Activated CD8-positive, alpha-beta T cell treated with anti-CD3 and anti-CD28 coated beads for 36 hours (primary cell): ENCODE data around the gene INPP4B. TPM values are rescaled to one million over a fixed set of nuclear protein-coding genes. Genes with fewer than 3 reads are reported as not detected.

Experiments
- ATAC-seq: fragments of 200-7000 bp; cut with Tn5 transposase; one replicate; pipeline ENCODE4 v1.10.0; 2021; ENCODE audit warnings: mild to moderate bottlenecking, moderate library complexity
- CTCF ChIA-PET: fragments of 350-600 bp; sonication (Branson Sonifier 250); formaldehyde crosslinking; loops from one replicate; lab custom pipeline; 2021; ENCODE audit warnings: antibody characterized with exemption; lab: Charles Lee
- POLR2A ChIA-PET: fragments of 350-600 bp; sonication (Branson Sonifier 250); formaldehyde crosslinking; loops from one replicate; lab custom pipeline; 2021; ENCODE audit warnings: antibody characterized with exemption; lab: Charles Lee
- DNase-seq: peaks from one replicate; pipeline ENCODE4 v3.0.0-alpha.2; 2020
- H3K27ac Mint-ChIP-seq: one replicate; pipeline ENCODE4 v1.8.0; 2021; ENCODE audit warnings: mild to moderate bottlenecking, mixed read lengths
- H3K27me3 Mint-ChIP-seq: one replicate; pipeline ENCODE4 v1.8.0; 2021; ENCODE audit warnings: mixed read lengths
- H3K36me3 Mint-ChIP-seq: one replicate; pipeline ENCODE4 v1.8.0; 2021; ENCODE audit warnings: low read depth, mixed read lengths
- H3K4me1 Mint-ChIP-seq: one replicate; pipeline ENCODE4 v1.8.0; 2021; ENCODE audit warnings: low read depth, mixed read lengths
- H3K4me3 Mint-ChIP-seq: one replicate; pipeline ENCODE4 v1.8.0; 2021; ENCODE audit warnings: mild to moderate bottlenecking, moderate library complexity, mixed read lengths
- H3K9me3 Mint-ChIP-seq: one replicate; pipeline ENCODE4 v1.8.0; 2021; ENCODE audit warnings: mixed read lengths
- intact Hi-C: fragments of 100-400 bp; cut with micrococcal nuclease; formaldehyde crosslinking; loops from one replicate; pipeline ENCODE4 v1.10.0; 2022
- total RNA-seq, 2 experiments: library from RNA; stranded (reverse); gene quantifications; one replicate each; pipeline ENCODE4 v1.2.3, GENCODE V29; 2021
- TF ChIP-seq, protein P1 (sequence below): fragments of 200-600 bp; IDR thresholded peaks from one replicate; pipeline ENCODE4 v1.8.0; 2022; ENCODE audit warnings: antibody characterized with exemption, mild to moderate bottlenecking

The INPP4B gene
- total RNA-seq, 2 experiments from 2014 or later = 46.1 to 46.9 TPM

DNA sequence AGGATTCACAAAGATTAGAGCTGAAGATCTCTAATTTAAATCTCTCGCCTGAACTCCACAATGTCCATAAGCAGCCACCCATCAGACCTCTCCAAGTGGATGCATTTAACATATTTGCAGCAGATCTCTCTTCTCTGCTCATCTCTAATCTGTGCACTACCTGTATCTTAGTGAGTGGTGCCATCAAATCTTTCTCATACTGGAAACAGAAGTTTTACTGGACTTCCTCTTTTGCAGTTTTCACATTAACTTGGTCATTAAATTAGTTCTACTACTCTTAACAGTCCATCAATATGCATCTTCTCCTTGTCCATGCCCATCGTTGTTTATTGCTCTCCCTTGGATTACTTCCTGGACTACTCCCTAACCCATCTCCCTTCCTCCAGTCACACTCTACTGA lies 721.2 kb downstream of the INPP4B start:
- Mint-ChIP-seq H3K27me3 (no peaks in the 10 kb centered on the region), H3K27ac (no peak overlapping the region), H3K9me3 (no peaks in the 10 kb centered on the region), H3K36me3 (peaks cover 28% of the 10 kb centered on the region), H3K4me3 (no peak overlapping the region), H3K4me1 (peaks cover 16% of the 10 kb centered on the region)
- intact Hi-C loops = loop anchor here (5.0 to 10.0 kb wide), 4 partner anchors 310 to 602 kb away; no protein-coding TSS in a partner anchor
- ChIA-PET CTCF (interaction anchor here (0.9 kb wide), 1 partner anchor 723 kb away, joined by 3 read pairs; no protein-coding TSS in a partner anchor), POLR2A (no interaction called here)
- DNase-seq (no peak), ATAC-seq (no peak)
- TF ChIP-seq, protein P1, sequence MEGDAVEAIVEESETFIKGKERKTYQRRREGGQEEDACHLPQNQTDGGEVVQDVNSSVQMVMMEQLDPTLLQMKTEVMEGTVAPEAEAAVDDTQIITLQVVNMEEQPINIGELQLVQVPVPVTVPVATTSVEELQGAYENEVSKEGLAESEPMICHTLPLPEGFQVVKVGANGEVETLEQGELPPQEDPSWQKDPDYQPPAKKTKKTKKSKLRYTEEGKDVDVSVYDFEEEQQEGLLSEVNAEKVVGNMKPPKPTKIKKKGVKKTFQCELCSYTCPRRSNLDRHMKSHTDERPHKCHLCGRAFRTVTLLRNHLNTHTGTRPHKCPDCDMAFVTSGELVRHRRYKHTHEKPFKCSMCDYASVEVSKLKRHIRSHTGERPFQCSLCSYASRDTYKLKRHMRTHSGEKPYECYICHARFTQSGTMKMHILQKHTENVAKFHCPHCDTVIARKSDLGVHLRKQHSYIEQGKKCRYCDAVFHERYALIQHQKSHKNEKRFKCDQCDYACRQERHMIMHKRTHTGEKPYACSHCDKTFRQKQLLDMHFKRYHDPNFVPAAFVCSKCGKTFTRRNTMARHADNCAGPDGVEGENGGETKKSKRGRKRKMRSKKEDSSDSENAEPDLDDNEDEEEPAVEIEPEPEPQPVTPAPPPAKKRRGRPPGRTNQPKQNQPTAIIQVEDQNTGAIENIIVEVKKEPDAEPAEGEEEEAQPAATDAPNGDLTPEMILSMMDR = no peak

DNA sequence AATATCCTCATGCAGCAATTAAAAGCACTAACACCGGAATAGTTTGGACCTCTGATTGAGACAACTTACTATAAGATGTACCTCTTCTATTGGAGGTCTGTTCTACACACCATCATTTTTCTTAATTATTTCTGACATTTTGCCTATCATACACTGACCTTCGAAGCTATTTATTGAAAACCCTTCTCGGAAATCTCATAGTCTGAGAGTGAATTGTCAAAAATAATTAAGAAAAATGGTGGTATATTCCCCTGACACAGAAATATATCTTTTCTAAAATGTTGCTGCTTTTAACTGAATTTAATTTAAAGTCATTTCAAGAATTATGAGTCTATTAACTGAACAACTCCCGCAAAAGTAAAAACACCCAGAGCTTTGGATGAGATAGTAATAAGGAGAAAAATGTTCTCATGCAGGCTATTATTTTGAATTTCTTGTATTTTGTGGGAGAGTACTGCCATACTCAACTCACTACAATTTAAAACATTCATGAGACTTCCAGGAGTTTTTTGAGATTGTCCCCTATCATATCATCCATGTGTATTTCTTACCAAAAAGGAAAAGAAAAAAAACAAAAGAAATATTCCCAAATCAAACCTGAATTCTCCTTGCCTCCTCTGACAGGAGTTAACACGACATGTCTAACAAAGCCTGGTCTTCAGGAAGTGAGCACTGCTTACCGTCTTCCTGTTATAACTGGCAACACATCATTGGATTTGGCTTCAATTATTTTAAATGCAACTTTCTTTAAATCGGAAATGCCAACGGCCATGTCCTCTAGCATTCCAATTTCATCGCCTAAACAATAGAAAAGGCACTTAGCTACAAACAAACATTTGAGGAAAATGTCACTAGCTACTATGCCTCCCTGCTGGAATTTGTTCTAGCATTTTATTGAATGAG lies 724.4 kb downstream of the INPP4B start:
- Mint-ChIP-seq H3K4me3 (no peak overlapping the region), H3K4me1 (peaks cover 6% of the 10 kb centered on the region), H3K27ac (no peak overlapping the region), H3K9me3 (no peaks in the 10 kb centered on the region), H3K27me3 (no peaks in the 10 kb centered on the region), H3K36me3 (peaks cover 56% of the 10 kb centered on the region)
- TF ChIP-seq, protein P1 = no peak
- ATAC-seq (no peak), DNase-seq (no peak)
- ChIA-PET POLR2A (interaction anchor here (0.7 kb wide), 1 partner anchor 65 kb away, joined by 3 read pairs; no protein-coding TSS in a partner anchor), CTCF (no interaction called here)
- intact Hi-C loops = loop anchor here (10.0 kb wide), 3 partner anchors 313 to 573 kb away; no protein-coding TSS in a partner anchor

DNA sequence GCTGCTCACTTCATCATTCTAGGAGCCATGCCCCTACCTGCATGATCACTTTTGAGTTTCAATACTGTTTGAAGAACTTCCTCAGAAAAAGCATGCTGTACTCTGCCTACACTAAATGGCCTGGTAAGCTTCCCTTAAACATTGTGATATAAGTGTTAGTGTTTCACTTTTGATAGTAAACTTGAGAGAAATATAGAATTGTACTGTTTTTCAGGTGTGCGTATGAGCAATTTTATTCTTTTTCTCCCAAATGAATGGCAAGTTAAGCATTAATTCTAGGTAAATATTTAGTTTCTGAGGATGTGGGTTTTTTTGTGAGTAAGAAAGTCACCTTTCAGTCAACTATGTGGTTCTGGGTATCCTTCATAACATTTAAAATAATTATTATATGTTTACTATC lies 725.2 kb downstream of the INPP4B start:
- Mint-ChIP-seq H3K27ac (no peak overlapping the region), H3K9me3 (no peaks in the 10 kb centered on the region), H3K27me3 (no peaks in the 10 kb centered on the region), H3K4me3 (no peak overlapping the region), H3K36me3 (peaks cover 64% of the 10 kb centered on the region), H3K4me1 (peaks cover 6% of the 10 kb centered on the region)
- TF ChIP-seq, protein P1 = no peak
- CTCF ChIA-PET = no interaction called here
- intact Hi-C loops = loop anchor here (10.0 kb wide), 3 partner anchors 314 to 574 kb away; no protein-coding TSS in a partner anchor
- DNase-seq = no peak
- ATAC-seq = no peak
- POLR2A ChIA-PET = interaction anchor here (0.7 kb wide), 1 partner anchor 65 kb away, joined by 3 read pairs; no protein-coding TSS in a partner anchor

DNA sequence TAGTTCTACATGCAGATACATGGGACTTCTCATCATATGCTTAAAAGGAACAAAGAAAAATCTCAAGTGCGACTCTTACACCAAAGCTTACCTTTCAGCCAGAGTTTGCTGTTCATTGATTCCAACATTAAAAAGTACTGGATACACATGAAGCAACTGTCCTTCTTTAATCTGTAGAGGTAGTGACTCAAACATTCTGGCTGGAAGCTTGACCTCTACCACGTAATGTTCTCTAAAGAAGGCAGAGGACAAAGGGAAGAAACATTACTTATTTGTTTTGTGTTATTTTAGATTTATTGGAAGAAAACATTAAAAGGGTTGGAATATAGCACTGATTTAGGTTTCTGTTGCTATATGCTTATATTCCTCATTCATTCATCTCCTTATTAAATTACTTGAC lies 733.6 kb downstream of the INPP4B start:
- H3K9me3 Mint-ChIP-seq = no peaks in the 10 kb centered on the region
- CTCF ChIA-PET = no interaction called here
- no peak for ATAC-seq
- H3K4me1 Mint-ChIP-seq = no peaks in the 10 kb centered on the region
- no peak for DNase-seq
- H3K36me3 Mint-ChIP-seq = peaks cover 65% of the 10 kb centered on the region
- POLR2A ChIA-PET = no interaction called here
- H3K27me3 Mint-ChIP-seq = no peaks in the 10 kb centered on the region
- no peak overlapping the region for H3K27ac Mint-ChIP-seq
- no peak overlapping the region for H3K4me3 Mint-ChIP-seq
- TF ChIP-seq, protein P1 = no peak
- intact Hi-C loops = no loop called here

DNA sequence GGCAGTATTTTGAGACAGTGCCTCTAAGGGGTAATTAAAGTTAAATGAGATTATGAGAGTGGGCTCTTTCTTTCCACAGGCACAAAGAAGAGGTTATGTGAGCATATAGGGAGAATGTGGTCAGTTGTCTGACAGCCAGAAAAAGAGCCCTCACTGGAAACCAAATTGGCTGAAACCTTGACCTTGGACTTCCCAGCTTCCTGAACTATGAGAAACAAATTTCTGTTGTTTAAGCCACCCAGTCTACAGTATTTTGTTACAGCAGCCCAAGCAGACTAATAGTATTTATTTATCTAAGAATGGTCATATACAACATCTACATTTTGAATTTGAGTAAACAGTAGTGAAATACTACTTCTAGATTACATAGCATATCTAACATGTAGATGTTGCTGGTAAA lies 736.0 kb downstream of the INPP4B start:
- Mint-ChIP-seq H3K27me3 (no peaks in the 10 kb centered on the region), H3K4me3 (no peak overlapping the region), H3K27ac (no peak overlapping the region), H3K4me1 (no peaks in the 10 kb centered on the region), H3K36me3 (peaks cover 48% of the 10 kb centered on the region), H3K9me3 (no peaks in the 10 kb centered on the region)
- POLR2A ChIA-PET = no interaction called here
- ATAC-seq = no peak
- CTCF ChIA-PET = no interaction called here
- intact Hi-C loops = no loop called here
- DNase-seq = no peak
- TF ChIP-seq, protein P1 = no peak
